ENCODE results near the gene MOCOS. TPM values are rescaled to one million over a fixed set of nuclear protein-coding genes. Genes with fewer than 3 reads are reported as not detected.
"Not testable (repeated sequence)": the region's sequence is repeated elsewhere in the genome, so short reads cannot be mapped to it uniquely, and the experiment has no call there.

Gene MOCOS
- total and polyA plus RNA-seq, 2 donors (not counting 1 experiment from before 2014, with no cell fraction given) = 0.01 to 0.05 TPM

DNA sequence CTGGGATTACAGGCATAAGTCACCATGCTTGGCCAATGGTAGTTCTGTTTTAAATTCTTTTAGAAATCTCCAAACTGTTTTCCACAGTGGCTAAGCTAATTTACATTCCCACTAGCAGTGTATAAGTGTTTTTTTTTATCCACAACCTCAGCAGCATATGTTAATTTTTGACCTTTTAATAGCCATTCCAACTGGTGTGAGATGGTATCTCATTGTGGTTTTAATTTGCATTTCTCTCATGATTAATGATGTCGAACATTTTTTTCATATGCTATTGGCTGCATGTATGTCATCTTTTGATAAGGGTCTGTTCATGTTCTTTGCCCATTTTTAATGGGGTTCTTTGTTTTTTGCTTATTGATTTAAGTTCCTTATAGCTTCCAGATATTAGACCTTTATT lies 20.0 kb downstream of the MOCOS start:
- peaks cover 8% of the 10 kb centered on the region for H3K27me3 Mint-ChIP-seq
- Histone ChIP-seq H3K4me3 (ENCODE audit: control extremely low read depth in 1 of 5, extremely low read depth in 1 of 5, insufficient read depth in 1 of 5, low read depth in 2 of 5, low read length in 4 of 5) (no peak overlapping the region), H3K27me3 (replicated peaks in 1 of 4; ENCODE audit: control extremely low read depth in 1 of 4, control insufficient read depth in 3 of 4, insufficient read depth in 4 of 4, low read length in 3 of 4) (no peaks in the 10 kb centered on the region), H3K4me2 (replicated peaks; ENCODE audit: low read depth, low read length, poor library complexity, severe bottlenecking) (no peak overlapping the region), H3K79me2 (ENCODE audit: control insufficient read depth, insufficient read depth, low read length) (no peaks in the 10 kb centered on the region), H3K9ac (ENCODE audit: low read length) (no peak overlapping the region), H3K36me3 (replicated peaks in 1 of 2; ENCODE audit: control extremely low read depth in 1 of 2, control insufficient read depth in 1 of 2, extremely low read depth in 1 of 2, insufficient read depth in 2 of 2, low read length in 1 of 2) (no peaks in the 10 kb centered on the region), H3K4me1 (ENCODE audit: control insufficient read depth in 2 of 2, insufficient read depth in 2 of 2, low read length in 2 of 2) (no peaks in the 10 kb centered on the region), H4K20me1 (ENCODE audit: control insufficient read depth, insufficient read depth, low read length, poor library complexity, severe bottlenecking) (no peaks in the 10 kb centered on the region), H3K27ac (ENCODE audit: low read length in 2 of 2) (no peak overlapping the region), H3K9me3 (ENCODE audit: control extremely low read depth in 1 of 3, control insufficient read depth in 2 of 3, insufficient read depth in 1 of 3, low read length in 2 of 3) (peaks cover 0 to 1% (median 0%) of the 10 kb centered on the region in 3 donors), H2AFZ (ENCODE audit: insufficient read depth, low read depth, low read length, poor library complexity, severe bottlenecking) (no peak overlapping the region)
- ChIA-PET POLR2A (no interaction called here), CTCF (no interaction called here)
- H3K9me3 Mint-ChIP-seq (ENCODE audit: insufficient read depth) = no peaks in the 10 kb centered on the region
- H3K4me3 Mint-ChIP-seq = no peak overlapping the region
- TF ChIP-seq, protein P1, sequence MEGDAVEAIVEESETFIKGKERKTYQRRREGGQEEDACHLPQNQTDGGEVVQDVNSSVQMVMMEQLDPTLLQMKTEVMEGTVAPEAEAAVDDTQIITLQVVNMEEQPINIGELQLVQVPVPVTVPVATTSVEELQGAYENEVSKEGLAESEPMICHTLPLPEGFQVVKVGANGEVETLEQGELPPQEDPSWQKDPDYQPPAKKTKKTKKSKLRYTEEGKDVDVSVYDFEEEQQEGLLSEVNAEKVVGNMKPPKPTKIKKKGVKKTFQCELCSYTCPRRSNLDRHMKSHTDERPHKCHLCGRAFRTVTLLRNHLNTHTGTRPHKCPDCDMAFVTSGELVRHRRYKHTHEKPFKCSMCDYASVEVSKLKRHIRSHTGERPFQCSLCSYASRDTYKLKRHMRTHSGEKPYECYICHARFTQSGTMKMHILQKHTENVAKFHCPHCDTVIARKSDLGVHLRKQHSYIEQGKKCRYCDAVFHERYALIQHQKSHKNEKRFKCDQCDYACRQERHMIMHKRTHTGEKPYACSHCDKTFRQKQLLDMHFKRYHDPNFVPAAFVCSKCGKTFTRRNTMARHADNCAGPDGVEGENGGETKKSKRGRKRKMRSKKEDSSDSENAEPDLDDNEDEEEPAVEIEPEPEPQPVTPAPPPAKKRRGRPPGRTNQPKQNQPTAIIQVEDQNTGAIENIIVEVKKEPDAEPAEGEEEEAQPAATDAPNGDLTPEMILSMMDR (IDR thresholded peaks at IDR 0.05) = no peak
- no peak for TF ChIP-seq EZH2 (IDR thresholded peaks at IDR 0.05; ENCODE audit: borderline replicate concordance, insufficient read depth, low read depth, low read length, poor library complexity, severe bottlenecking)
- H3K27ac Mint-ChIP-seq = no peak overlapping the region
- peaks cover 5% of the 10 kb centered on the region for H3K4me1 Mint-ChIP-seq
- no peak for ATAC-seq (ENCODE audit: low read depth)
- DNase-seq = no peak
- no CpG with 5 or more reads among the region's 1 CpG for WGBS (ENCODE audit: insufficient coverage)
- intact Hi-C loops (cut with micrococcal nuclease) = no loop called here

DNA sequence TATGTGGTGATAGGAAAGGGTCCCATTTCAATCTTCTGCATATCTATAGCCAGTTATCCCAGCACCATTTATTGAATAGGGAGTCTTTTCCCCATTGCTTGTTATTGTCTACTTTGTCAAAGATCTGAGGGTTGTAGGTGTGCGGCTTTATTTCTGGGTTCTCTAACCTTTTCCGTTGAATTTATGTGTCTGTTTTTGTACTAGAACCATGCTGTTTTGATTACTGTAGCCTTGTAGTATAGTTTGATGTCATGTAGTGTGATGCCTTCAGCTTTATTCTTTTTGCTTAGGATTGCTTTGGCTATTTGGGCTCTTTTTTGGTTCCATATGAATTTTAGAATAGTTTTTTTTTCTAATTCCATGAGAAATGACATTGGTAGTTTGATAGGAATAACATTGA lies 20.7 kb downstream of the MOCOS start:
- H3K79me2 ChIP-seq (ENCODE audit: control insufficient read depth, insufficient read depth, low read length); H3K4me1 Mint-ChIP-seq; DNase-seq; POLR2A ChIA-PET; CTCF ChIA-PET; H3K27ac ChIP-seq (ENCODE audit: low read length in 2 of 2); H3K27me3 Mint-ChIP-seq; H3K27me3 ChIP-seq (replicated peaks in 1 of 4; ENCODE audit: control extremely low read depth in 1 of 4, control insufficient read depth in 3 of 4, insufficient read depth in 4 of 4, low read length in 3 of 4); intact Hi-C loops (cut with micrococcal nuclease); H3K9me3 ChIP-seq (ENCODE audit: control extremely low read depth in 1 of 3, control insufficient read depth in 2 of 3, insufficient read depth in 1 of 3, low read length in 2 of 3); H3K4me3 Mint-ChIP-seq; H2AFZ ChIP-seq (ENCODE audit: insufficient read depth, low read depth, low read length, poor library complexity, severe bottlenecking); H3K4me3 ChIP-seq (ENCODE audit: control extremely low read depth in 1 of 5, extremely low read depth in 1 of 5, insufficient read depth in 1 of 5, low read depth in 2 of 5, low read length in 4 of 5); H3K36me3 ChIP-seq (replicated peaks in 1 of 2; ENCODE audit: control extremely low read depth in 1 of 2, control insufficient read depth in 1 of 2, extremely low read depth in 1 of 2, insufficient read depth in 2 of 2, low read length in 1 of 2); H3K9me3 Mint-ChIP-seq (ENCODE audit: insufficient read depth); H3K9ac ChIP-seq (ENCODE audit: low read length); H3K27ac Mint-ChIP-seq; ATAC-seq (ENCODE audit: low read depth); H3K4me2 ChIP-seq (replicated peaks; ENCODE audit: low read depth, low read length, poor library complexity, severe bottlenecking); H4K20me1 ChIP-seq (ENCODE audit: control insufficient read depth, insufficient read depth, low read length, poor library complexity, severe bottlenecking); H3K4me1 ChIP-seq (ENCODE audit: control insufficient read depth in 2 of 2, insufficient read depth in 2 of 2, low read length in 2 of 2): not testable (repeated sequence)
- WGBS (ENCODE audit: insufficient coverage) = 100% methylated on average over 1 of the region's 2 CpGs
